PC-3 (cell line): Measurements from ENCODE around the gene VSIR.

ENCODE experiments used
- EZH2 ChIP-seq: fragments of 300-600 bp; sonication (generic); IDR thresholded peaks from one replicate; pipeline ENCODE4 v1.6.1; 2017; ENCODE audit warnings: antibody characterized with exemption, mild to moderate bottlenecking, low read length; ENCODE audit not compliant: unreplicated experiment
- EZH2phosphoT487 ChIP-seq: fragments of 300-600 bp; sonication (generic); IDR thresholded peaks from 2 replicates; pipeline ENCODE4 v1.6.1; 2018; ENCODE audit warnings: mild to moderate bottlenecking, antibody characterized with exemption, low read length, borderline replicate concordance
- TF ChIP-seq, protein P1 (sequence below): fragments of 300-600 bp; sonication (generic); conservative IDR thresholded peaks from 2 replicates; pipeline ENCODE4 v1.5.1; 2017; ENCODE audit warnings: antibody characterized with exemption, low read depth, mild to moderate bottlenecking, low read length

DNA sequence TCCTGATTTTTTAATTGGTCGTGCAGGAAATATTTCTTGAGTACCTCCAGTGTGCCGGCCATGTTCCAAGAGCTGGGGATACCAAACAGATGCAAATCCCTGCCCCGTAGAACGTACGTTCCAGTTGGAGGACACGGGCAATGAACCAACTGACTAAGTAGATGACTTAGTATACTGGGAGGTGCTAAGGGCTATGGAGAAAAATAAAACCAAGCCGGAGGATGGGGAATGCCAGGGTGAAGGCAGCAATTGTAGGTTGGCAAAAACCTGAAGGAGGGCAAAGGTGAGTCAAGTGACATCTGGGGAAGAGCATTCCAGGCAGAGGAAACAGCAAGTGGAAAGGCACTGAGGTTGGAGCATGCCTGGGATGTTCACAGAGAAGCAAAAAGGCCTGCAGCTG lies 6.8 kb upstream of the VSIR start:
- TF ChIP-seq, protein P1, sequence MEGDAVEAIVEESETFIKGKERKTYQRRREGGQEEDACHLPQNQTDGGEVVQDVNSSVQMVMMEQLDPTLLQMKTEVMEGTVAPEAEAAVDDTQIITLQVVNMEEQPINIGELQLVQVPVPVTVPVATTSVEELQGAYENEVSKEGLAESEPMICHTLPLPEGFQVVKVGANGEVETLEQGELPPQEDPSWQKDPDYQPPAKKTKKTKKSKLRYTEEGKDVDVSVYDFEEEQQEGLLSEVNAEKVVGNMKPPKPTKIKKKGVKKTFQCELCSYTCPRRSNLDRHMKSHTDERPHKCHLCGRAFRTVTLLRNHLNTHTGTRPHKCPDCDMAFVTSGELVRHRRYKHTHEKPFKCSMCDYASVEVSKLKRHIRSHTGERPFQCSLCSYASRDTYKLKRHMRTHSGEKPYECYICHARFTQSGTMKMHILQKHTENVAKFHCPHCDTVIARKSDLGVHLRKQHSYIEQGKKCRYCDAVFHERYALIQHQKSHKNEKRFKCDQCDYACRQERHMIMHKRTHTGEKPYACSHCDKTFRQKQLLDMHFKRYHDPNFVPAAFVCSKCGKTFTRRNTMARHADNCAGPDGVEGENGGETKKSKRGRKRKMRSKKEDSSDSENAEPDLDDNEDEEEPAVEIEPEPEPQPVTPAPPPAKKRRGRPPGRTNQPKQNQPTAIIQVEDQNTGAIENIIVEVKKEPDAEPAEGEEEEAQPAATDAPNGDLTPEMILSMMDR, result no peak
- TF ChIP-seq EZH2, result no peak
- TF ChIP-seq EZH2phosphoT487, result no peak
